Cardiac fibroblast (primary cell): ENCODE measurements around the gene SLC4A7.
A peak's percentile ranks its signal among the peaks of the same experiment; 100 is the strongest.
"Not testable (repeated sequence)": the region's sequence is repeated elsewhere in the genome, so short reads cannot be mapped to it uniquely, and the experiment has no call there.

Experiments used
- DNase-seq, 2 donors: peaks; one replicate each; pipeline versions ENCODE4 v3.0.0 to v3.0.0-alpha.2; 2010; ENCODE audit warnings: low read depth in 2 of 2
- H3K4me3 ChIP-seq, 2 donors: replicated peaks in 1 of 2; 1 replicate in 1 of 2; 2 replicates in 1 of 2; pipeline ENCODE4 v1.5.1; 2011; ENCODE audit warnings: low read depth in 2 of 2, low read length in 2 of 2, mild to moderate bottlenecking in 2 of 2, moderate library complexity in 1 of 2
- TF ChIP-seq, protein P1 (sequence below): IDR thresholded peaks from one replicate; pipeline ENCODE4 v1.5.1; 2011; ENCODE audit warnings: low read depth, mild to moderate bottlenecking, low read length, inconsistent platforms

SLC4A7 gene

DNA sequence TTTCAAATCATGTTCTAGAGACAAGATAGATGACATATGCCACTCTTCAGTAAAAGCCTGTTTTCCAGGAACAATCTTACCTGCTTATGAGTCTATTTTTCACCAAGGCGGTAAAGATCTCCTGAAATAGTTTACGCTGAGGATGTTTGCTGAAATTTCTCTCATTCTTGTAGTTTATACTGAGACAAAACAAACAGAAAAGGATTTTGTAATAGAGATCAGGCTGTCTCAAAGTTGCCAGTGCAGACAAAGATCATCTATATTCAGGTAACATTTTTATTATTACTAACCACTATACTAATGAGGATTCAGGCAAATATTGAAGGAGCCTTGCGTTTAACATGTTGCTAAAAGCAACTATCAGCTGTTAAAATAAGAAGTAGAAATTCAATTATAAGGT, 140.0 kb downstream of the SLC4A7 start:
- TF ChIP-seq, protein P1, sequence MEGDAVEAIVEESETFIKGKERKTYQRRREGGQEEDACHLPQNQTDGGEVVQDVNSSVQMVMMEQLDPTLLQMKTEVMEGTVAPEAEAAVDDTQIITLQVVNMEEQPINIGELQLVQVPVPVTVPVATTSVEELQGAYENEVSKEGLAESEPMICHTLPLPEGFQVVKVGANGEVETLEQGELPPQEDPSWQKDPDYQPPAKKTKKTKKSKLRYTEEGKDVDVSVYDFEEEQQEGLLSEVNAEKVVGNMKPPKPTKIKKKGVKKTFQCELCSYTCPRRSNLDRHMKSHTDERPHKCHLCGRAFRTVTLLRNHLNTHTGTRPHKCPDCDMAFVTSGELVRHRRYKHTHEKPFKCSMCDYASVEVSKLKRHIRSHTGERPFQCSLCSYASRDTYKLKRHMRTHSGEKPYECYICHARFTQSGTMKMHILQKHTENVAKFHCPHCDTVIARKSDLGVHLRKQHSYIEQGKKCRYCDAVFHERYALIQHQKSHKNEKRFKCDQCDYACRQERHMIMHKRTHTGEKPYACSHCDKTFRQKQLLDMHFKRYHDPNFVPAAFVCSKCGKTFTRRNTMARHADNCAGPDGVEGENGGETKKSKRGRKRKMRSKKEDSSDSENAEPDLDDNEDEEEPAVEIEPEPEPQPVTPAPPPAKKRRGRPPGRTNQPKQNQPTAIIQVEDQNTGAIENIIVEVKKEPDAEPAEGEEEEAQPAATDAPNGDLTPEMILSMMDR: no peak
- H3K4me3 ChIP-seq: no peak overlapping the region
- DNase-seq: no peak

- H3K4me3 ChIP-seq: no peak overlapping the region
- TF ChIP-seq, protein P1: no peak
- no peak for DNase-seq
These were observed 141.9 kb downstream of the SLC4A7 start for GRCh38 chr3:27342267-27342666.

DNA sequence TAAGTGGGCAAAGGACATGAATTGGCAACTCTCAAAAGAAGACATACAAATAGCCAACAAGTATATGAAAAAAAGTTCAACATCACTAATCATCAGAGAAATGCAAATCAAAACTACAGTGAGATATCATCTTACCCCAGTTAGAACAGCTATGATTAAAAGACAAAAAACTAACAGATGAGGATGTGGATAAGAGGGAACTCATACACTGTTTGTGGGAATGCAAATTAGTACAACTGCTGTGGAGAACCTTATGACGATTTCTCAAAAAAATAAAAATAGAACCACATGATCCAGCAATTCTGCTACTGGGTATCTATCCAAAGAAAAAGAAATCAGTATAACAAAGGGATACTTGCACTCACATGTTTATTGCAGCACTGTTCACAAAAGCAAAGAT, 143.7 kb downstream of the SLC4A7 start:
- no peak for DNase-seq
- H3K4me3 ChIP-seq: no peak overlapping the region
- TF ChIP-seq, protein P1: no peak

DNA sequence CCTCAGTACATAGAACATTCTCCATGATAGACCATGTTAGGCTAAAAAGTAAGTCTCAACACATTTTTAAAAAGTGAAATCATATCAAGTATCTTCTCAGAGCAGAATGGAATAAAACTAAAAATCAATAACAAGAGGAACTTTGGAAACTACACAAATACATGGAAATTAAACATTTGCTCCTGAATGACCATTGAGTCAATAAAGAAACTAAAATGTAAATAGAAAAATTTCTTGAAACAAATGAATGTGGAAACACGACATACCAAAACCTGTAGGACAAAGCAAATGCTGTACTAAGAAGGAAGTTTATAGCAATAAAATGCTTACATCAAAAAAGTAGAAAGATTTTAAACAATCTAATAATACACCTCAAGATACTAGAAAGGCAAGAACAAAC, 148.6 kb downstream of the SLC4A7 start:
- no peak for DNase-seq
- H3K4me3 ChIP-seq: no peak overlapping the region
- TF ChIP-seq, protein P1: no peak

GRCh38 chr3:27333843-27334242, 150.3 kb downstream of the SLC4A7 start:
- TF ChIP-seq, protein P1: no peak
- no peak for DNase-seq
- H3K4me3 ChIP-seq: no peak overlapping the region

DNA sequence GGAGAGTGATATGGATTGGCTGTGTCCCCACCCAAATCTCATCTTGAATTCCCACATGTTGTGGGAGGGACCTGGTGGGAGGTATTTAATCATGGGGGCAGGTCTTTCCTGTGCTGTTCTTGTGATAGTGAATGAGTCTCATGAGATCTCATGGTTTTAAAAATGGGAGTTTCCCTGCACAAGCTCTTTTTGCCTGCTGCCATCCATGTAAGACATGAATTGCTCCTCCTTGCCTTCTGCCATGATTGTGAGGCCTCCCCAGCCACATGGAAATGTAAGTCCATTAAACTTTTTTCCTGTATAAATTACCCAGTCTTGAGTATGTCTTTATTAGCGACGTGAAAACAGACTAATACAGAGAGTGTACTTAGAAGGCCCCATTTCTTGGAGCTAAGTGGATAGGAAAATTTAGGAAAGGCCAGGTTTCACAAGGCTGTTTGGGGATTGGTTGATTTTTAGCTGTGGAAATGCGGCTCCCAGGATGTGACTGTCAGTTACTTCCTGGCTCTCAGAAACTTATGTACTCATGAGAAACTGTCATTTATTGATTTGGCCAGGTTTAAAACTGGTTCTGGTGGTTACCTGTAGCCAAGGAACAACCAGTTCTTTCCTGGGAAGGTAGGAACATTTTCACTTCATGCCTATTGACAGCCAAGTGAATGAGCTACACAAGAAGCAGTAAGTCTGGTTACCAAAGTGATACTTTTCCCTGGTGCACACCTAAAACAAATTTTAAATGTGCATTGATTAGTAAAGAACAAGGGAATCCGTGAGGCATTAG, 155.0 kb downstream of the SLC4A7 start:
- not testable (repeated sequence) for H3K4me3 ChIP-seq, DNase-seq

GRCh38 chr3:27326629-27327545, 157.3 kb downstream of the SLC4A7 start:
- TF ChIP-seq, protein P1: no peak

More at GRCh38 chr3:27326629-27327545, 157.3 kb downstream of the SLC4A7 start:
- DNase-seq: peak; percentile 87 to 89
- H3K4me3 ChIP-seq: no peak overlapping the region
